ENCODE data around the gene DIP2C. TPM values are rescaled to one million over a fixed set of nuclear protein-coding genes. Genes with fewer than 3 reads are reported as not detected.

DIP2C gene
- total RNA-seq, 4 donors from 2014 or later, result 13.4 to 32.0 (median 18.4) TPM

DNA sequence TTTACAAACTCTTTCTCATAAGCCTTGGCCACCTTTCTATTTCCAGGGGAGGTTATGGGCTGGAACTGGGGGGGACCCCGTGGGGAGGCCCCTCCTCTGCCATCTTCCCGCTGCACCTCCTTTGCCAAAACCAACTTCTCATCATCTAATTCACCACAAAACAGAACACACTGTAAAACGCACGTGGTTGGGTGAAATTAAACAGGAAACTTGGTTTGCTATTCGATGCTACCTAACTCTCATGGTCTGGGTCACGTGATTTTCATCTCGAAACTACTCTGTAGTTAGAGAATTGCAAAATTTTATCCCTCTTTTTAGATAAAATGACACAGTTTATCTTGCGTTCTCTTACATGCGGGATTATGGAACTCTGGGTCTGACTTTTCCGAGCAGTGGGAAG lies 312.2 kb downstream of the DIP2C start:
- in situ Hi-C loops (cut with MboI; ENCODE audit: low pct_ligation_motif_present in 1 of 4, low pct_unique_long_range_greater_than_20kb in 1 of 4, low sequenced_read_pairs in 3 of 4) (no loop called here), intact Hi-C loops (cut with DNase I; ENCODE audit: low total_unique reads) (no loop called here)
- no peak overlapping the region for H3K4me3 ChIP-seq
- H3K36me3 ChIP-seq, result no peaks in the 10 kb centered on the region
- TF ChIP-seq POLR2A (IDR thresholded peaks at IDR 0.05) (no peak), EP300 (IDR thresholded peaks at IDR 0.05; ENCODE audit: low read depth) (no peak), CTCF (IDR thresholded peaks at IDR 0.05) (no peak), POLR2AphosphoS5 (IDR thresholded peaks at IDR 0.05) (no peak)
- H3K4me1 ChIP-seq, result peaks cover 3 to 13% (median 7%) of the 10 kb centered on the region in 4 donors
- H3K27me3 ChIP-seq, result no peaks in the 10 kb centered on the region
- 78 to 85% methylated on average over 8 to 10 of the region's 10 CpGs for WGBS, 2 donors (ENCODE audit: low coverage in 1 of 2)
- H3K9me3 ChIP-seq, result no peaks in the 10 kb centered on the region
- no peak for DNase-seq
- H3K27ac ChIP-seq, result no peak overlapping the region

GRCh38 chr10:375815-376505 lies 313.5 kb downstream of the DIP2C start:
- 80 to 90% methylated on average over 8 to 31 of the region's 35 CpGs for WGBS, 2 donors (ENCODE audit: low coverage in 1 of 2)
- H3K4me3 ChIP-seq, result no peak overlapping the region
- H3K36me3 ChIP-seq, result no peaks in the 10 kb centered on the region
- H3K9me3 ChIP-seq, result no peaks in the 10 kb centered on the region
- no peak overlapping the region for H3K27ac ChIP-seq
- TF ChIP-seq EP300 (IDR thresholded peaks at IDR 0.05; ENCODE audit: low read depth), result no peak
- no peak for TF ChIP-seq POLR2AphosphoS5 (IDR thresholded peaks at IDR 0.05)
- TF ChIP-seq POLR2A (IDR thresholded peaks at IDR 0.05), result no peak
- TF ChIP-seq CTCF (IDR thresholded peaks at IDR 0.05), result no peak
- no peak for DNase-seq
- intact Hi-C loops (cut with DNase I; ENCODE audit: low total_unique reads), result no loop called here
- H3K4me1 ChIP-seq, result peaks cover 3 to 13% (median 7%) of the 10 kb centered on the region in 4 donors
- in situ Hi-C loops (cut with MboI; ENCODE audit: low pct_ligation_motif_present in 1 of 4, low pct_unique_long_range_greater_than_20kb in 1 of 4, low sequenced_read_pairs in 3 of 4), result no loop called here
- no peaks in the 10 kb centered on the region for H3K27me3 ChIP-seq

- H3K36me3 ChIP-seq, result no peaks in the 10 kb centered on the region
- in situ Hi-C loops (cut with MboI; ENCODE audit: low pct_ligation_motif_present in 1 of 4, low pct_unique_long_range_greater_than_20kb in 1 of 4, low sequenced_read_pairs in 3 of 4), result no loop called here
- DNase-seq, result no peak
- no peak for TF ChIP-seq CTCF (IDR thresholded peaks at IDR 0.05)
- TF ChIP-seq EP300 (IDR thresholded peaks at IDR 0.05; ENCODE audit: low read depth), result no peak
- TF ChIP-seq POLR2AphosphoS5 (IDR thresholded peaks at IDR 0.05), result no peak
- TF ChIP-seq POLR2A (IDR thresholded peaks at IDR 0.05), result no peak
- peaks cover 3 to 17% (median 10%) of the 10 kb centered on the region in 4 donors for H3K4me1 ChIP-seq
- H3K9me3 ChIP-seq, result no peaks in the 10 kb centered on the region
- peak overlapping the region in 1 of 4 donors; percentile 67 for H3K27ac ChIP-seq
- H3K27me3 ChIP-seq, result no peaks in the 10 kb centered on the region
- WGBS, 2 donors (ENCODE audit: low coverage in 1 of 2), result 92 to 100% methylated on average over 1 to 3 of the region's 3 CpGs
- intact Hi-C loops (cut with DNase I; ENCODE audit: low total_unique reads), result no loop called here
- no peak overlapping the region for H3K4me3 ChIP-seq
These were observed 315.1 kb downstream of the DIP2C start for GRCh38 chr10:374354-374753.

DNA sequence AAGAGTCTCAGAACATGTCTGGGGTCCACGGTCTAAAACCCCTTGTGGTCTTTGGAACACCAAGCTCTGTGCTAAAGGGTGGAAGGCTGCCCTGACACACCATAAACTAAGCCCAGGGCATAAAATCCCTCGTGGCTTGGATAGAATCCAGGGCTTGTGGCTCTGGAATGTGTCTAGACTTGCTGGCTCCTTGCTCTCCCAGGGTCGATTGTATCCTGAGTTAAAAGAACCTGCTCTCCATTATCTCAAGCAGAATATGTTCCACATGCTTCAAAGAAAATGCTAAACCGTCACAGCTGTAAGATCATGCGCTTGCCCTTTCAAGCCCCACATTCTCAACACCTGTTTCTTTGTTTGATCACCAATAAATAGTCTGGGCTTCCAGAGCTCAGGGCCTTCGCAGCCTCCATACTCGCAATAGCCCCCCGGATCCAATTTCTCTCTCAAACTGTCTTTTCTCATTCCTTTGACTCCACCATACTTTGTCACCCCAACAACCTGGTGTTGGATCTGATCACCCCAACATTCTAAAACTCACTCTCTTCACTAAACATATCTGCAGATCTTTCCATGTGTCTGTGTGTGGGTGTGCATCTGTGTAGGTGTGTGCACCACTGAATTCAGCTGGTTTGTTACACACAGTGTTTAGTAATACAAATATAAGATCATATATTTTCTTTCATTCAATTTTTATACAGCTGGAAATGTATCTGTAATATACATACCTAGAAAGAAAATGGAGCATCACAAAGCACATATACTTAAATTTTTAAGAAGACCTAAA lies 315.8 kb downstream of the DIP2C start:
- no peaks in the 10 kb centered on the region for H3K27me3 ChIP-seq
- intact Hi-C loops (cut with DNase I; ENCODE audit: low total_unique reads), result no loop called here
- WGBS, 2 donors (ENCODE audit: low coverage in 1 of 2), result 28 to 45% methylated on average over 5 to 8 of the region's 8 CpGs

More for the DNA sequence above, 315.8 kb downstream of the DIP2C start:
- no peaks in the 10 kb centered on the region for H3K9me3 ChIP-seq
- H3K4me3 ChIP-seq, result no peak overlapping the region
- peak overlapping the region in 3 of 4 donors; percentile 47 to 69 (median 67) for H3K27ac ChIP-seq
- no peaks in the 10 kb centered on the region for H3K36me3 ChIP-seq
- DNase-seq, result peak; percentile 25
- peak in 2 of 3 donors; percentile 41 to 44 for TF ChIP-seq POLR2AphosphoS5 (IDR thresholded peaks at IDR 0.05)
- no peak for TF ChIP-seq POLR2A (IDR thresholded peaks at IDR 0.05)
- H3K4me1 ChIP-seq, result peaks cover 3 to 17% (median 10%) of the 10 kb centered on the region in 4 donors
- in situ Hi-C loops (cut with MboI; ENCODE audit: low pct_ligation_motif_present in 1 of 4, low pct_unique_long_range_greater_than_20kb in 1 of 4, low sequenced_read_pairs in 3 of 4), result no loop called here

All from transverse colon (tissue), 4 donors.